H9 (cell line): ENCODE data around the gene CPNE7. TPM values are rescaled to one million over a fixed set of nuclear protein-coding genes. Genes with fewer than 3 reads are reported as not detected.

Experiments
- DNase-seq: peaks from one replicate; pipeline ENCODE4 v3.0.0-alpha.2; 2017
- H2AFZ ChIP-seq: one replicate; pipeline ENCODE4 v1.6.1; 2013; ENCODE audit warnings: mild to moderate bottlenecking, low read length, control low read depth, moderate library complexity
- H2AK5ac ChIP-seq: 2 replicates; pipeline ENCODE4 v1.6.1; 2013; ENCODE audit warnings: low read length, control low read depth, mixed read lengths; ENCODE audit not compliant: insufficient read length
- H2BK120ac ChIP-seq: one replicate; pipeline ENCODE4 v1.6.1; 2013; ENCODE audit warnings: low read depth, mild to moderate bottlenecking, low read length, control low read depth, inconsistent platforms; ENCODE audit not compliant: poor library complexity, severe bottlenecking
- H2BK12ac ChIP-seq: 2 replicates; pipeline ENCODE4 v1.6.1; 2013; ENCODE audit warnings: low read length, control low read depth, mixed read lengths, low read depth; ENCODE audit not compliant: insufficient read length
- H2BK15ac ChIP-seq: 2 replicates; pipeline ENCODE4 v1.6.1; 2013; ENCODE audit warnings: low read depth, low read length, control low read depth
- H2BK20ac ChIP-seq: one replicate; pipeline ENCODE4 v1.6.1; 2013; ENCODE audit warnings: low read depth, mild to moderate bottlenecking, low read length, control low read depth, inconsistent platforms; ENCODE audit not compliant: poor library complexity, severe bottlenecking
- H2BK5ac ChIP-seq: 2 replicates; pipeline ENCODE4 v1.6.1; 2013; ENCODE audit warnings: low read length, control low read depth, mixed read lengths; ENCODE audit not compliant: insufficient read length
- H3K14ac ChIP-seq: 2 replicates; pipeline ENCODE4 v1.6.1; 2013; ENCODE audit warnings: low read length, control low read depth; ENCODE audit not compliant: insufficient read depth
- H3K18ac ChIP-seq: 2 replicates; pipeline ENCODE4 v1.6.1; 2013; ENCODE audit warnings: low read depth, mild to moderate bottlenecking, mixed read lengths, low read length, control low read depth; ENCODE audit not compliant: insufficient read length
- H3K23ac ChIP-seq: 2 replicates; pipeline ENCODE4 v1.6.1; 2013; ENCODE audit warnings: low read length, control low read depth, mixed read lengths, low read depth; ENCODE audit not compliant: insufficient read length
- H3K23me2 ChIP-seq: 2 replicates; pipeline ENCODE4 v1.6.1; 2013; ENCODE audit warnings: low read depth, mild to moderate bottlenecking, mixed read lengths, low read length, control low read depth; ENCODE audit not compliant: insufficient read length, poor library complexity, severe bottlenecking
- H3K27ac ChIP-seq: 2 replicates; pipeline ENCODE4 v1.5.1; 2013; ENCODE audit warnings: low read length, control low read depth, mixed read lengths, low read depth; ENCODE audit not compliant: insufficient read length
- H3K27me3 ChIP-seq: 2 replicates; pipeline ENCODE4 v1.6.1; 2013; ENCODE audit warnings: low read length, control low read depth, inconsistent platforms; ENCODE audit not compliant: insufficient read depth
- H3K4ac ChIP-seq: 2 replicates; pipeline ENCODE4 v1.6.1; 2013; ENCODE audit warnings: low read depth, mild to moderate bottlenecking, control low read depth, inconsistent platforms, low read length, moderate library complexity
- H3K4me1 ChIP-seq: 2 replicates; pipeline ENCODE4 v1.6.1; 2013; ENCODE audit warnings: low read length, control low read depth, inconsistent platforms; ENCODE audit not compliant: insufficient read depth
- H3K4me2 ChIP-seq: 2 replicates; pipeline ENCODE4 v1.6.1; 2013; ENCODE audit warnings: low read length, control low read depth, mixed read lengths; ENCODE audit not compliant: insufficient read length, insufficient read depth
- H3K56ac ChIP-seq: 2 replicates; pipeline ENCODE4 v1.6.1; 2013; ENCODE audit warnings: low read depth, mild to moderate bottlenecking, mixed read lengths, low read length, control low read depth; ENCODE audit not compliant: insufficient read length
- H3K79me1 ChIP-seq: 2 replicates; pipeline ENCODE4 v1.6.1; 2013; ENCODE audit warnings: low read depth, mild to moderate bottlenecking, moderate library complexity, low read length, control low read depth, inconsistent platforms; ENCODE audit not compliant: insufficient read depth, poor library complexity, severe bottlenecking
- H3K79me2 ChIP-seq: 2 replicates; pipeline ENCODE4 v1.6.1; 2013; ENCODE audit warnings: low read length, control low read depth, inconsistent platforms; ENCODE audit not compliant: insufficient read depth
- H3K9ac ChIP-seq: 2 replicates; pipeline ENCODE4 v1.6.1; 2013; ENCODE audit warnings: low read length, control low read depth, mixed read lengths; ENCODE audit not compliant: insufficient read length; ENCODE audit errors: extremely low read depth
- H3K9me3 ChIP-seq: one replicate; pipeline ENCODE4 v1.6.1; 2013; ENCODE audit warnings: low read depth, low read length, inconsistent platforms; ENCODE audit not compliant: control insufficient read depth
- H3T11ph ChIP-seq: one replicate; pipeline ENCODE4 v1.6.1; 2013; ENCODE audit warnings: mild to moderate bottlenecking, low read length, control low read depth, inconsistent platforms
- H4K20me1 ChIP-seq: one replicate; pipeline ENCODE4 v1.6.1; 2013; ENCODE audit not compliant: control insufficient read depth, insufficient read length, insufficient read depth
- H4K5ac ChIP-seq: 2 replicates; pipeline ENCODE4 v1.6.1; 2013; ENCODE audit warnings: low read depth, mild to moderate bottlenecking, mixed read lengths, low read length, control low read depth; ENCODE audit not compliant: insufficient read length
- H4K8ac ChIP-seq: replicated peaks from 2 replicates; pipeline ENCODE4 v1.6.1; 2013; ENCODE audit warnings: low read length, control low read depth, mixed read lengths, low read depth; ENCODE audit not compliant: insufficient read length
- H4K91ac ChIP-seq: 2 replicates; pipeline ENCODE4 v1.6.1; 2013; ENCODE audit warnings: low read depth, mild to moderate bottlenecking, moderate library complexity, mixed read lengths, low read length, control low read depth; ENCODE audit not compliant: insufficient read length
- H3K27ac Mint-ChIP-seq, 3 experiments: 2 replicates in 2 of 3; 3 replicates in 1 of 3; pipeline ENCODE4 v1.8.0; 2020 to 2021; ENCODE audit warnings: mixed read lengths in 3 of 3, mild to moderate bottlenecking in 1 of 3, moderate library complexity in 1 of 3
- H3K27me3 Mint-ChIP-seq: 2 replicates; pipeline ENCODE4 v1.8.0; 2021; ENCODE audit warnings: low read depth, mild to moderate bottlenecking, moderate library complexity, mixed read lengths
- H3K36me3 Mint-ChIP-seq, 3 experiments: 2 replicates in 2 of 3; 3 replicates in 1 of 3; pipeline ENCODE4 v1.8.0; 2020 to 2021; ENCODE audit warnings: low read depth in 3 of 3, mixed read lengths in 3 of 3; ENCODE audit not compliant: insufficient read depth in 1 of 3
- H3K4me1 Mint-ChIP-seq, 2 experiments: 2 replicates each; pipeline ENCODE4 v1.8.0; 2020; ENCODE audit warnings: mixed read lengths in 2 of 2
- H3K4me3 Mint-ChIP-seq, 2 experiments: 2 replicates in 1 of 2; 3 replicates in 1 of 2; pipeline ENCODE4 v1.8.0; 2020 to 2021; ENCODE audit warnings: mild to moderate bottlenecking in 2 of 2, mixed read lengths in 2 of 2, moderate library complexity in 1 of 2
- H3K9me3 Mint-ChIP-seq, 2 experiments: 2 replicates in 1 of 2; 3 replicates in 1 of 2; pipeline ENCODE4 v1.8.0; 2020; ENCODE audit warnings: mild to moderate bottlenecking in 2 of 2, mixed read lengths in 2 of 2, moderate library complexity in 1 of 2
- WGBS: extraction: QIAGEN DNeasy Blood & Tissue Kit; methylation state at CpG from one replicate; pipeline ENCODE4 v1.1.7; 2013; ENCODE audit warnings: missing lambda C conversion rate, low lambda C conversion rate, mixed read lengths; ENCODE audit not compliant: insufficient read length; ENCODE audit errors: extremely low coverage; 5-methylcytosine and 5-hydroxymethylcytosine counted together
- total RNA-seq: library from RNA; stranded (reverse); gene quantifications from 2 replicates; pipeline ENCODE4 v1.2.1, GENCODE V29; 2021
- TF ChIP-seq, protein P1 (sequence below): fragments of 200-600 bp; sonication (generic); conservative IDR thresholded peaks from 3 replicates; pipeline ENCODE4 v1.8.0; 2021; ENCODE audit warnings: antibody characterized with exemption, mild to moderate bottlenecking

CPNE7 gene
- total RNA-seq, 1 experiment from 2014 or later = 23.4 TPM

DNA sequence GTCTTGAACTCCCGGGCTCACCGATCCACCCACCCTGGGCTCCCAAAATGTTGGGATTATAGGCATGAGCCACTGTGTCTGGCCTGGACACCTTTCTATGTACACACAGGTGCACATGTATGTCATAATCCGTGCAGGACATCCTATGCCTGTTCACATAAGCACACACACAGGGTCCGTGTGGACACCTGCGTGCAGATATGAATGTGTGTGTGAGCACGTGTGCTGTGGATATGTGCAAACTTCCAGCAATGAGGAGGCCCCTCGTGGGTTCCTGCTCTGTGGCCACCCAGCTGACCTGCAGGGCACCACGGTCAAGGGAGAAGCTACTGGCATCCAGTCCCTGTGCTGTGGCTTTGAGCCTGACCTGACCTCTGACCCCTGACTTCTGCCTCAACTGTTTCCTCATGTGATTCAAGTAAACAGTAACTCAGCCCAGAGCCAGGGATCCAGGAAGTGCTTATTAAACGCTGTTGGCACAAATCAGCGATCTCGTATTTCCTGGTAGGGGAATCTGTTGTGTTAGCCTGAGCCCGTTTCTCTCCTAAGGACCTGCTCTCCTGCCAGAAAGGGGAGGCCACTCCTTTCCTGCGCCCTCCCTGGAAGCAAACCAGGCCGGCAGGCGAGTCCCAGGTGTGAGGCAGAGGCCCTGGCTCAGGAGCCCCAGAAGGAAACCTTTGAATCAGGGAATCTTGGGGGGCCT, 6.5 kb downstream of the CPNE7 start:
- Histone ChIP-seq H2BK5ac (no peak overlapping the region), H4K91ac (no peak overlapping the region), H3K4ac (no peak overlapping the region), H3K79me1 (no peaks in the 10 kb centered on the region), H3K9me3 (no peaks in the 10 kb centered on the region), H3K18ac (no peak overlapping the region), H3K56ac (no peak overlapping the region), H3T11ph (no peak overlapping the region), H3K27ac (no peak overlapping the region), H3K79me2 (no peaks in the 10 kb centered on the region), H2AK5ac (no peak overlapping the region), H2BK120ac (no peak overlapping the region), H3K4me2 (no peak overlapping the region), H2AFZ (no peak overlapping the region), H4K8ac (no peak overlapping the region), H3K14ac (no peak overlapping the region), H3K4me1 (no peaks in the 10 kb centered on the region), H4K20me1 (no peaks in the 10 kb centered on the region), H4K5ac (no peak overlapping the region), H3K27me3 (no peaks in the 10 kb centered on the region; the same call in 1 of the 2 replicates), H2BK20ac (no peak overlapping the region), H3K23ac (no peak overlapping the region), H3K9ac (no peak overlapping the region), H2BK15ac (no peak overlapping the region), H3K23me2 (no peaks in the 10 kb centered on the region), H2BK12ac (no peak overlapping the region)
- Mint-ChIP-seq H3K27me3 (peaks cover 21% of the 10 kb centered on the region), H3K36me3 (peaks cover 0 to 6% (median 4%) of the 10 kb centered on the region in 3 experiments; a peak in 5 of 7 replicates), H3K4me3 (no peak overlapping the region), H3K4me1 (no peaks in the 10 kb centered on the region), H3K27ac (no peak overlapping the region), H3K9me3 (peaks cover 0 to 3% of the 10 kb centered on the region in 2 experiments; a peak in 3 of 5 replicates)
- no peak for DNase-seq
- no CpG with 5 or more reads among the region's 15 CpGs for WGBS
- TF ChIP-seq, protein P1, sequence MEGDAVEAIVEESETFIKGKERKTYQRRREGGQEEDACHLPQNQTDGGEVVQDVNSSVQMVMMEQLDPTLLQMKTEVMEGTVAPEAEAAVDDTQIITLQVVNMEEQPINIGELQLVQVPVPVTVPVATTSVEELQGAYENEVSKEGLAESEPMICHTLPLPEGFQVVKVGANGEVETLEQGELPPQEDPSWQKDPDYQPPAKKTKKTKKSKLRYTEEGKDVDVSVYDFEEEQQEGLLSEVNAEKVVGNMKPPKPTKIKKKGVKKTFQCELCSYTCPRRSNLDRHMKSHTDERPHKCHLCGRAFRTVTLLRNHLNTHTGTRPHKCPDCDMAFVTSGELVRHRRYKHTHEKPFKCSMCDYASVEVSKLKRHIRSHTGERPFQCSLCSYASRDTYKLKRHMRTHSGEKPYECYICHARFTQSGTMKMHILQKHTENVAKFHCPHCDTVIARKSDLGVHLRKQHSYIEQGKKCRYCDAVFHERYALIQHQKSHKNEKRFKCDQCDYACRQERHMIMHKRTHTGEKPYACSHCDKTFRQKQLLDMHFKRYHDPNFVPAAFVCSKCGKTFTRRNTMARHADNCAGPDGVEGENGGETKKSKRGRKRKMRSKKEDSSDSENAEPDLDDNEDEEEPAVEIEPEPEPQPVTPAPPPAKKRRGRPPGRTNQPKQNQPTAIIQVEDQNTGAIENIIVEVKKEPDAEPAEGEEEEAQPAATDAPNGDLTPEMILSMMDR = no peak
